ENCODE measurements around the gene SND1. TPM values are rescaled to one million over a fixed set of nuclear protein-coding genes. Genes with fewer than 3 reads are reported as not detected.

SND1 gene
- total RNA-seq, 1 donor = 202 TPM

DNA sequence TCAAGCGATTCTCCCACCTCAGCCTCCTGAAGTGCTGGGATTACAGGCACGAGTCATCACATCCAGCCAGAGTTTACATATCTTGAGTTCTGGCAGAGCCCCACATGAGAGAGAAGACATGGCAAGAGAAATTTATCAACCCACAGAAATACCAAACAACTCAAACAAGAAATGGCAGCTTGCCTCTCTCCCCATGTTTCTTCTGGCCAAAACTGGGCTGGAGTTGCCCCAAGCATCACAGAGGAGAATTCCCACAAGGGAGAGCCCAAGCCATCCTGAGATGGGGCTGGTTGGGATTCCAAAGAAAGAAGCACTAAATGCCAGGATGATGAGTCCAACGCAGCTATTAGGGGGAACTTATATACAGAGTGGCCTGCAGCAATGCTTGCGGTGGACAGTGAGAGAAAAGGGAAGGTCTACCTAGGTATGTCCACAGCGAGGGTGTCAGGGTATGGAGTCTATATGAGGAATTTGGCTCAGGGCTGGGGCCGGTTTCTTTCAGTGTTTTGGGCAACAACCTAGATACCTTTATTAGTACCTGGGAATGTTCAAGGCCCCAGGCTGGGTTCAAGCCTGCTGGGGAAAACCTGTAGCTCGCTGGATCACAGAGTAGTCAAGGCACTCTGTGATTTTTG, 19.6 kb upstream of the SND1 start:
- H3K4me3 ChIP-seq (ENCODE audit: low read depth, low read length) = no peak overlapping the region
- DNase-seq (ENCODE audit: low read depth) = peak; percentile 96
- TF ChIP-seq, protein P1, sequence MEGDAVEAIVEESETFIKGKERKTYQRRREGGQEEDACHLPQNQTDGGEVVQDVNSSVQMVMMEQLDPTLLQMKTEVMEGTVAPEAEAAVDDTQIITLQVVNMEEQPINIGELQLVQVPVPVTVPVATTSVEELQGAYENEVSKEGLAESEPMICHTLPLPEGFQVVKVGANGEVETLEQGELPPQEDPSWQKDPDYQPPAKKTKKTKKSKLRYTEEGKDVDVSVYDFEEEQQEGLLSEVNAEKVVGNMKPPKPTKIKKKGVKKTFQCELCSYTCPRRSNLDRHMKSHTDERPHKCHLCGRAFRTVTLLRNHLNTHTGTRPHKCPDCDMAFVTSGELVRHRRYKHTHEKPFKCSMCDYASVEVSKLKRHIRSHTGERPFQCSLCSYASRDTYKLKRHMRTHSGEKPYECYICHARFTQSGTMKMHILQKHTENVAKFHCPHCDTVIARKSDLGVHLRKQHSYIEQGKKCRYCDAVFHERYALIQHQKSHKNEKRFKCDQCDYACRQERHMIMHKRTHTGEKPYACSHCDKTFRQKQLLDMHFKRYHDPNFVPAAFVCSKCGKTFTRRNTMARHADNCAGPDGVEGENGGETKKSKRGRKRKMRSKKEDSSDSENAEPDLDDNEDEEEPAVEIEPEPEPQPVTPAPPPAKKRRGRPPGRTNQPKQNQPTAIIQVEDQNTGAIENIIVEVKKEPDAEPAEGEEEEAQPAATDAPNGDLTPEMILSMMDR (IDR thresholded peaks at IDR 0.05; ENCODE audit: insufficient read depth, low read length) = no peak

GRCh38 chr7:127635659-127636285, 16.2 kb upstream of the SND1 start:
- DNase-seq (ENCODE audit: low read depth) = no peak
- H3K4me3 ChIP-seq (ENCODE audit: low read depth, low read length) = no peak overlapping the region
- TF ChIP-seq, protein P1 (IDR thresholded peaks at IDR 0.05; ENCODE audit: insufficient read depth, low read length) = no peak

GRCh38 chr7:127638197-127638596, 13.8 kb upstream of the SND1 start:
- no peak for DNase-seq (ENCODE audit: low read depth)
- no peak overlapping the region for H3K4me3 ChIP-seq (ENCODE audit: low read depth, low read length)
- TF ChIP-seq, protein P1 (IDR thresholded peaks at IDR 0.05; ENCODE audit: insufficient read depth, low read length) = no peak

DNA sequence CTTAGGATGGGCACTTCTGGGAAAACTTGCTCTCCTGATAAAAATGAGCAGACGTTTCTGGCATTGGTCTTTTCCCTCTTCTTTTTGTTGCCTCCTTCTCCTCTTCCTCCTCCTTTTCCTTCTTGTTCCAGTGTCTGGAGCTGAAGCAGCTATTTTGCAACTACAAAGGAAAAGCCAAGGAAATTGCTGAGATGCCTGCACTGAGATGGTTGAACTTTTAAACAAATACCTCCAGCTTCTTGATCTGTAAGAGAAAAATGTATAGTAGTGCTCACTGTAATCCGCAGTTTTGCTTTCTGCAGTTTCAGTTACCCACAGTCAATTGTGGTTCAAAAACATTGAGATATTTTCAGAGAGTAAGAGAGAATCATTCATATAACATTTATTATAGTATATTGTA, 7.5 kb upstream of the SND1 start:
- H3K4me3 ChIP-seq (ENCODE audit: low read depth, low read length) = no peak overlapping the region
- DNase-seq (ENCODE audit: low read depth) = peak; percentile 36
- TF ChIP-seq, protein P1 (IDR thresholded peaks at IDR 0.05; ENCODE audit: insufficient read depth, low read length) = no peak

DNA sequence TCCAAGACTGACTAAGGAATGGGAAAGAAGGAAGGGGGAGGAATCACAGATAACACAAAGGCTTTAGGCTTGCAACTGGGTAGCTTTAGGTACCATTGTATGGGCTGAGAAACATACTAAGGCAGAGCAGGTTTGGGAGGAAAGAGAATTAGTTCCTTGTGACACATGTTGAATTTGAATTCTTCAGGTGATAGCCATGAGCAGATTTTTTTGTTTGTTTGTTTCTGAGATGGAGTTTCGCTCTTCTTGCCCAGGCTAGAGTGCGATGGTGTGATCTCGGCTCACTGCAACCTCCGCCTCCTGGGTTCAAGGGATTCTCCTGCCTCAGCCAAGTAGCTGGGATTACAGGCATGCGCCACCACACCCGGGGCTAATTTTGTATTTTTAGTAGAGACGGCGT, 4.4 kb upstream of the SND1 start:
- TF ChIP-seq, protein P1 (IDR thresholded peaks at IDR 0.05; ENCODE audit: insufficient read depth, low read length) = no peak
- no peak overlapping the region for H3K4me3 ChIP-seq (ENCODE audit: low read depth, low read length)
- DNase-seq (ENCODE audit: low read depth) = no peak

DNA sequence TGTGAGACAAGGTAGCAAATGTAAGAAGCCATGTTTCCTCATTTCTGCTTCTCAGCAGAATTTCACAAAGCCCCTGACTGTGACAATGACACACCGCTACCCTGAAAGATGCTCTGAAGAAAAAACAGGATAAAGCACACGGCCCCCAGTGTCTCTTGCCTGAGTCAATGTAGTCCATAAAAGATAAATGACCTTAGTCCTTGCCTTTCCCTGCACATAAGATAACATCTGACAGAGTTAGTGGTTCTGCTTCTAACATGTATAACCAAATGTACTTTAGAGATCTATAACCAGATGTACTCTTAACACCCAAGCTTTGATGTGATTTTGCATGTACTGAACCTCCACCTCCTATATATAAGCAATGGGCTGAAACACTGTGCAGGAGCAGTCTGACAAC, 3.0 kb upstream of the SND1 start:
- no peak for DNase-seq (ENCODE audit: low read depth)
- no peak overlapping the region for H3K4me3 ChIP-seq (ENCODE audit: low read depth, low read length)
- TF ChIP-seq, protein P1 (IDR thresholded peaks at IDR 0.05; ENCODE audit: insufficient read depth, low read length) = no peak
